Measurements from ENCODE around the gene MEGF6.

The MEGF6 gene, protein sequence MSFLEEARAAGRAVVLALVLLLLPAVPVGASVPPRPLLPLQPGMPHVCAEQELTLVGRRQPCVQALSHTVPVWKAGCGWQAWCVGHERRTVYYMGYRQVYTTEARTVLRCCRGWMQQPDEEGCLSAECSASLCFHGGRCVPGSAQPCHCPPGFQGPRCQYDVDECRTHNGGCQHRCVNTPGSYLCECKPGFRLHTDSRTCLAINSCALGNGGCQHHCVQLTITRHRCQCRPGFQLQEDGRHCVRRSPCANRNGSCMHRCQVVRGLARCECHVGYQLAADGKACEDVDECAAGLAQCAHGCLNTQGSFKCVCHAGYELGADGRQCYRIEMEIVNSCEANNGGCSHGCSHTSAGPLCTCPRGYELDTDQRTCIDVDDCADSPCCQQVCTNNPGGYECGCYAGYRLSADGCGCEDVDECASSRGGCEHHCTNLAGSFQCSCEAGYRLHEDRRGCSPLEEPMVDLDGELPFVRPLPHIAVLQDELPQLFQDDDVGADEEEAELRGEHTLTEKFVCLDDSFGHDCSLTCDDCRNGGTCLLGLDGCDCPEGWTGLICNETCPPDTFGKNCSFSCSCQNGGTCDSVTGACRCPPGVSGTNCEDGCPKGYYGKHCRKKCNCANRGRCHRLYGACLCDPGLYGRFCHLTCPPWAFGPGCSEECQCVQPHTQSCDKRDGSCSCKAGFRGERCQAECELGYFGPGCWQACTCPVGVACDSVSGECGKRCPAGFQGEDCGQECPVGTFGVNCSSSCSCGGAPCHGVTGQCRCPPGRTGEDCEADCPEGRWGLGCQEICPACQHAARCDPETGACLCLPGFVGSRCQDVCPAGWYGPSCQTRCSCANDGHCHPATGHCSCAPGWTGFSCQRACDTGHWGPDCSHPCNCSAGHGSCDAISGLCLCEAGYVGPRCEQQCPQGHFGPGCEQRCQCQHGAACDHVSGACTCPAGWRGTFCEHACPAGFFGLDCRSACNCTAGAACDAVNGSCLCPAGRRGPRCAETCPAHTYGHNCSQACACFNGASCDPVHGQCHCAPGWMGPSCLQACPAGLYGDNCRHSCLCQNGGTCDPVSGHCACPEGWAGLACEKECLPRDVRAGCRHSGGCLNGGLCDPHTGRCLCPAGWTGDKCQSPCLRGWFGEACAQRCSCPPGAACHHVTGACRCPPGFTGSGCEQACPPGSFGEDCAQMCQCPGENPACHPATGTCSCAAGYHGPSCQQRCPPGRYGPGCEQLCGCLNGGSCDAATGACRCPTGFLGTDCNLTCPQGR (N-terminal part only)

DNA sequence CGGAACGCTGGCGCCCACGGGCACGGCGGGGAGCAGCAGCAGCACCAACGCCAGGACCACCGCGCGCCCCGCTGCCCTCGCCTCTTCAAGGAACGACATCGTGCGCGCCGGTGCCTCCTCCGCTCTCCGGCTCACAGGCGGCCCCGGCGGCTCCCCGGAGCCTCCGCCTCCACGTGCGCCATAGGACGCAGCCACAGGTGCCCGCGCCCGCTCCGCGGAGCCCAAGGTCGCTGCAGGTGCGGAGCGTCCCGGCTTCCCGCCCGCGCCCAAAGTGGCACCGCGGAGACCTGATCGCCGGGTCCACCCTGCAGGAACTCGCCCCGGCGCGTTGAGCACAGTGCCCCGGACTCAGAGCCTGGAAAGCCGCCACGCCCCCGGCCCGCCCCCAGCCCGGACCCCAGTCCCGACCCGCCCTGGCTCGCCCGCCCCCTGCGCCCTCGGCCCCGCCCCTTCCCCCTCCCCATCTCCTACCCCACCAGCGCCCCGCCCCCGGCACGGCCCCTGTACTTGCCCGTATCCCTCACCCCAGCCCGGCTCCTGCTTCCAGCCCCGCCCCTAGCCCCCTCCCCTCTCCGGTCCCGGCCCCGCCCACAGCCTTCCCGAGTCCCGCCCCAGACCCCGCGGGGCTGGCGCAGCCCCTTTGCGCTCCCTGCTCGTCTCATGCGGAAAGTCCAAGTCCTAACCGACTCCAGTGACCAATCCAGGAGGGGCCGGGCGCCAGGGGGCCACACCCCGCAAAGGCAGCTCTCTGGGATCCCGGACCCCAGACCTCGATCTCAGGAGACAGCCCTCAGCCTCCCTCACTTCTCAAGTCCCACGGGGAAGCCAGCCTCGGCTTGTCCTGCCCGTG is at the start of gene MEGF6:
Gene MEGF6, minus strand, starts transcription at position 339 of the 850 bp plus-strand sequence. Its CDS starts 240 bp downstream, at position 99.
- DNase-seq = peak; percentile 56

DNA sequence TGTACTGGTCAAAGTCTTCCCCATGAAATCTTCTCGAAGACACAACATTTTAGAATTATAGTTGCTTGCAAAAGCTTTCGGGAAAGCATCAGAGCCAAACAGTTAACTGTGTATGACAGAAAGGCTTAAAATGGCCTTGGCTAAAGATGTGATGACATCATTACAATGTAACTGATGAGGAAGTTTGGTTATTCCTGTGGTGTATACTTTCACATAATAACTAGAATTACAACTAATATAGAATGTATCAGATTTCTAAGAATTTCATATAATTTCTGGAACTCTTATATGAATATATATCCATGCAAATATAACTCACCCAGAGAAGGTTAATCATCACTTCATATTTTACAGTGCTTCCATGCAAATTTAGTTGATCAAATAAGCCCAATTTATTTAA is 49.4 kb upstream of the MEGF6 start:
- DNase-seq = no peak

DNA sequence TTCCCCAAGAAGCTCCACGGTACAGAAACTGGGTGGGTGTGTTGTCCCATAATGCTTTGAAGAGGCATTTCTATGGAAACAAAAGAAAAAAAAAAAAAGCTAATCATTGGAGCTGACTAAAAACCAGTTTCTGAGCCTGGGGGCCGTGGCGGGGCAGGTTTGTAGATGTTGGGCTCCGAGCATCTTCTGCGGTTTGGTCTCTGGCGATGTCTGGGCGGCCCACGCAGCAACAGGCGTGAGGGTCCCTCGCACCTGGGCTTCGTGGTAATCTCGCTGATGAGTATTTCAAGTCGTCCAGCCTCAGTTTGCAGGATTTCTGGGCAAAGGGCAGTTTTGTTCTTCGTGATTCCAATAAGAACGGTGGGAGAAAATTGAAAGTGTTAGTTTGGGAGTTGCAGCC is 47.8 kb upstream of the MEGF6 start:
- no peak for DNase-seq

DNA sequence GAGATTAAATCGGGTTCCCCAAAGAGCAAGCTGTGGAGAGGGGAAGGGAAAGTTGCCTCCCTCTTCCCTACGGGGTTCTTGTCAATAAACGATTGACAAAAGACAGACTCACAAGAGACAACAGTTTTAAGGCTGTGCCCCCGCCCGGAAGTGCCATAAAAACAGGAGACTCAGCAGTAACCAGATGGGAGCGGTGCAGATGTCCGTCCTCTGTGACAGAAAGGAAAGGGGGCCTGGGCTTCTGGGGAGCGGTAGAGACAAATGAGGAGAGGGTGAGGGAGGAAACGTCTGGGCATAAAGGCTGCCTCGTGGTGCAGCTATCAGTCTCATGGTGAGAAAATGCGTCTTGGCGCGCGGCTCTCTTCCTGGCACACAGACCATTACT is 46.9 kb upstream of the MEGF6 start:
- no peak for DNase-seq

DNA sequence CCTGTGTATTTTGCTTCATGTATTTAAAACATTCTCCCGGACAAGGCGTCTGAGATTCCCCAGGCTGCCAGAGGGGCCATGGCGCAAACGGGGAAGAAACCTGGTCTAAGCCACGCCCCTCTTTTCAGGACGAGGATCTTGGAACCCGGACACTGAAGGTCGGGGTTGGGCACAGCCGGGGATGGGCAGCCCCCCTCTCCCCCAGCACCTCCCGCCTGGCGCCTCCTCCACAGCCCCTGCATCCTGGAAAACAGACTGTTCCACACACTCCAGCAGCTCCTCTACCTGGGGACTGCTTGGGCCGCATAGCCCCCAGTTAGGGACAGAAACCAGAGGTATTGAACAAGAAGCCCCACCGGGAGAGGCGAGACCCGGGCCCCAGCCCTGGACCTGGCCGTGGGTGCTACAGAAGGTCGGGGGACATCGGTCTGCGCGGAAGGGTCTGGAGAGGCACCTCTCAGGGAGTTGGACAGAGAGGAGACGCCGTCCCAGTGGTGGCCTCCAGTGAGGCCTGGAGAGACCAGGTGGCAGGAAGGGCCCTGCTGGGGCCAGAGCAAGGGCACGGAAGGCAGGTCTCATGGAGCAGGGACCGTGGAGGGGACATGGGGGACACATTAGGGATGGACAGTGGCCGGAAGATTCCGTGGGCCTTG is 46.4 kb upstream of the MEGF6 start:
- no peak for DNase-seq

DNA sequence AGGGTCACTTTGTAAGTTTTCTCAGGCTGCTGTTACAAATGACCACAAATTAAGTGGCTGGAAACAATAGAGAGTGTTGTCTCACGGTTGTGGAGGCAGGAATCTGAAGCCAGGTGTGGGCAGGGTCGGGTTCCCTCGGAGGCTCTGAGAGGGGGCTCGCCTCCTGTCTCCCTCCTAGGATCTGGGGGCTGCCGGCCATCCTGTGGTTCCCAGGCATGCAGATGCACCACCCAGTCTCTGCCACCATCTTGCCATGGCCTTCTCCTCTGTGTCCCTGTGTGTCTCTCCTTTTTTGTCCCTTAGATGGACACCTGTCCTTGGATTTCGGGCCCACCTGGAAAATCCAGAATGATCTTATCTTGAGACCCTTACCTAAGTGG is 45.8 kb upstream of the MEGF6 start:
- no peak for DNase-seq

DNA sequence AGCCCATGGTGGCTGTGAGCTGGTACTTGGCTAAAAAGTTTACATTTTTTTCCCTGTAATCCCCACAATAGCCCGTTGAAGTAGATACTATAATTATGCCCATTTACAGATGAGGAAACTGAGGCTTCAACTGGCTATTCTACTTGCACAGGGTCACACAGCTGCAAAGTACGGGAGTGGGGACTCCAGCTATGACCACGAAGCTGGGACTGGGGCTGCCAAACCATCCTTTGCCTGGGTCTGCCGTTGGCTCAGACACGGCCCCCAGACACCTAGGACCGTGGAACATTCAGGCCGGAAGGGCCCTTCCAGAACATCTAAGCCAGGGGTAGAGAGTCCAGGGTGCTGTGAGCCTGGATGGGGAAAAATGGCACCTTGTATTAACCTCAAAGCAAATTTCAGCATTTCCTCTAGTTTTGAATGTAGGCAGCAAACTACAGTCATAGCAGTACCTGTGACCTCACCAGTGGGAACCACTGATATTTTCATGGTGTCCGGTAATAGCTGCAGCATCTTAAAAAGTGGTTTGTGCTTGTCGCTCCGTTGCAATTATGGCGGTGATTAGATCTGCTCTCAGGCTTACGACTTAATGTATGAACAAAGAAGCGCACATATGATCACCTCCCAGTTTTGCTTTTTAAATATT is 45.3 kb upstream of the MEGF6 start:
- DNase-seq = no peak

DNA sequence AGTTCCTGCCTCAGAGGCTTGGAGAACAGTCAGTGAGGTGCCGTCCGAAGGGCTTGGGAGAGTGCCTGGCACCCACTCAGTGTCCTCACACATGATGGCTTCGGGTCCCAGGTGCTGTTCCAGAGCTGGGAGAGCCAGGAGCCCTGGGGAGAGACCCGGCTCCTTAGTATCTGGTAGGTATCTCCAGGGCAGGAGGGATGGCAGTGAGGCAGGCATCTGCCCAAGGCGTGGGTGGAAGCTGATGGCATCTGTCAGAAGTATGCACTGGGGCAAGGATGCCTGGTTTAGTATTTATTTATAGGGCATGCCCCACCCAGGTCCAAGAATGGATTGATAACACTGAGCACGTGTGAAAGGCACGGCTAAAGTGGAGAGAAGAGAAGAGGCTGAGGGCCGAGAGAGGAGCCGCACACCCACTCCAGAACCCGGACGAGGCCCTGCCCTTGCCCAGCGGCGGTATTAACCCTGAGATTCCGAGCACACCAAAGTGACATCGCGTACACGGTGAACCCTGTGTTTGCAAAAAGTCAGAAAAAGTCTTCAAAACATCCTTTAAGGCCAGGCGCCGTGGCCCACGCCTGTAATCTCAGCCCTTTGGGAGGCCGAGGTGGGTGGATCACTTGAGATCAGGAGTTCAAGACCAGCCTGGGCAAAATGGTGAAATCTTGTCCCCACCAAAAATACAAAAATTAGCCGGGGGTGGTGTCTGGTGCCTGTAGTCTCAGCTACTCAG is 43.4 kb upstream of the MEGF6 start:
- no peak for DNase-seq

DNA sequence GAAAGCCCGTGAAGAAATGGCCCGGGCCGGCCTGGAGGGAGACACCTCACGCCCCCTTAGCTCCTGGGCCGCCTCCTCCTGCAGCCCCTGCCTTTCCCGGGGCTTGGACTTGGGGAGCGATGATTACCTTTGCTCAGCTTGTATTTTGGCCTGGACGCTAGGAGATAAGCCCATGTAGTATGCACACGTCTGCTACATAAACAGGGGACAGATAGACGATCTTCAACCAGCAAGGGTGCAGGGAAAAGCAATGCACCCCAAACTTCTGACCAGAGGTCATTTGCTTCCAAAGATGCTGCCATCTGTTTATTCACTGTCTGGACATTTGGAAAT is 41.9 kb upstream of the MEGF6 start:
- DNase-seq = no peak

DNA sequence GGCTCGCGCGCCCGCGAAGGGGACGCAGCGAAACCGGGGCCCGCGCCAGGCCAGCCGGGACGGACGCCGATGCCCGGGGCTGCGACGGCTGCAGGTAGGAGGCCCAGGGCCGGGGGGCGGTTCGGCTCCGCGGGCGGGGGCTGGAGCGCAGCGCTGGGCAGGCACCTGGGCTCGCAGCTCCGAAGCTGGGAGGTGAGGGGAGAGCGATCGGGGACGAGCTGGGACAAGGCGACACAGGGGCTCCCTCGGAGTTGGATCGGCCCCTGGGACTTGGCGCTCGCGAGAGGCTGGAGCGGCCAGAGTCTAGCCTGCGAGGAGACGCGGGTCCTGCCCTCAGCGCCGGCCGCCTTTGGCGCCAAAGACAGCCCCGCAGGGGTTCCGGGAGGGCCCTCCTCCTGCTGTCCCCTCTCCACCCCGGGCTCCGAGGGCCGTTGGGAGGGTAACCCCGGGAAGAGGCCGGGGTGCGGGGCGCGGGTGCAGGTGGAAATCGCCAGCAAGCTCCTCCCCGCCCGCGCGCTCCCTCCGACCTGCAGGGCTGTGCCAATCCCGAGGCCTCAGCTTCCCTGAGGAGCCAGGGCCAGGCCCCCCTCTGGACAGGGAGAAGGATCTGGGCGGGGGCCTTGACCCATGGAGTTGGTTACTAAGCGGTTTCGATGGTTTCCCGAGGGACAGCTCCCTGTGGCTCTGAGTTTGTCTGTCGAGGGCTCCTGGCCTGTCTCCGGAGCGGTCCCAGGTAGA is 41.4 kb upstream of the MEGF6 start:
- no peak for DNase-seq

DNA sequence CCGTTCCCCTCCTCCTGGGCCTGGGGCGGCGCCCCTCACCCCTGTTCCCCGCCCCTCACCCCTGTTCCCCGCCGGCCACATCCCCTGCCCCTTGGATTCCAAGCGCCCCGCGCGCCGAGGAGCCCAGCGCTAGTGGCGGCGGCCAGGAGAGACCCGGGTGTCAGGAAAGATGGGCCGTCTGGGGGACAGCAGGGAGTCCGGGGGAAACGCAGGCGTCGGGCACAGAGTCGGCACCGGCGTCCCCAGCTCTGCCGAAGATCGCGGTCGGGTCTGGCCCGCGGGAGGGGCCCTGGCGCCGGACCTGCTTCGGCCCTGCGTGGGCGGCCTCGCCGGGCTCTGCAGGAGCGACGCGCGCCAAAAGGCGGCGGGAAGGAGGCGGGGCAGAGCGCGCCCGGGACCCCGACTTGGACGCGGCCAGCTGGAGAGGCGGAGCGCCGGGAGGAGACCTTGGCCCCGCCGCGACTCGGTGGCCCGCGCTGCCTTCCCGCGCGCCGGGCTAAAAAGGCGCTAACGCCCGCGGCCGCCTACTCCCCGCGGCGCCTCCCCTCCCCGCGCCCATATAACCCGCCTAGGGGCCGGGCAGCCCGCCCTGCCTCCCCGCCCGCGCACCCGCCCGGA is 40.7 kb upstream of the MEGF6 start, which contains the start of gene TP73:
Gene TP73, plus strand, starts transcription at position 587 of the 618 bp plus-strand sequence. CDS start 29,850 bp downstream, outside the sequence.
- no peak for DNase-seq

DNA sequence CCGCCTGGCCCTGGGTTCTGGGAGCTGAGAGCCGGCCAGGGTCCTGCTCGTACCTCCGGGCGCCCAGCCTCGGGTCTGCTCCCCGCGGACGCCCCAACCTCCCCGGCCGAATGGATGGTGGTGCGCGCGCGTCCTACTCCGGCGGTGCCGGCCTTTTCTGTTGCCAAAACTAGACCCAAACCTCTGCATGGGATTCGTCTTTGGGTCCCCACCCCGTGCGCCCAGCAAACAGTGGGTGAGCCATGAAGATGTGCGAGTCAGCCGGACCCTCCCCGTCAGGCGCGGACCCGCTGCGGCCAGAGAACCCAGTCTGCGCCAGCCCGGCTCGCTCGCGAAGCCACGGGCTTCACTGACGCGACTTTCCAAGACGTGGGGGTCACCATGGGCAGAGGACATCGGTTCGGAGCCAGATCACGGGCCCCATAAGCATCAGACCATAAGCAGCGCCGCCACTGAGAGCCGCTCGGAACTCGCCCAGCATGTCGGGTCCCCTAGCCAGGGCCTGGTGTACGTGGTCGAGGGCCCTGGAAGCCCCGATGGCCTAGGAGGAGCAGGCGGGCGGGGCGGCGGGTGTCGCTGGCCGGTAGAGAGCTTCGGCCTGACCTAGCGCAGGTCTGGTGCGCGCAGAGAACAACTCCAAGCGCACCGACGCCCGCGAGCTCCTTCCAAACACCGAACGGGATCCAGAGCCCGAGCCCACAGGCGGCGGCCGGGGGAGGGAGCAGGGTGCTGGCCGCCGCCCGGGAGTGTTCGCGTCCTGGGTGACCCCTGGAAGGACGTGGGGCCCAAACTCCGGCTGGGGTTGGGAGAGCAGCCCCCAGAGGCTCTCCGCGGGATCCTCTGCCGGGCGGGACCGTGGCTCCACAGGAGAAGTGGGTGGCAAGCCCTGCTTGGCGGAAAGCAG is 40.0 kb upstream of the MEGF6 start:
- DNase-seq = no peak

DNA sequence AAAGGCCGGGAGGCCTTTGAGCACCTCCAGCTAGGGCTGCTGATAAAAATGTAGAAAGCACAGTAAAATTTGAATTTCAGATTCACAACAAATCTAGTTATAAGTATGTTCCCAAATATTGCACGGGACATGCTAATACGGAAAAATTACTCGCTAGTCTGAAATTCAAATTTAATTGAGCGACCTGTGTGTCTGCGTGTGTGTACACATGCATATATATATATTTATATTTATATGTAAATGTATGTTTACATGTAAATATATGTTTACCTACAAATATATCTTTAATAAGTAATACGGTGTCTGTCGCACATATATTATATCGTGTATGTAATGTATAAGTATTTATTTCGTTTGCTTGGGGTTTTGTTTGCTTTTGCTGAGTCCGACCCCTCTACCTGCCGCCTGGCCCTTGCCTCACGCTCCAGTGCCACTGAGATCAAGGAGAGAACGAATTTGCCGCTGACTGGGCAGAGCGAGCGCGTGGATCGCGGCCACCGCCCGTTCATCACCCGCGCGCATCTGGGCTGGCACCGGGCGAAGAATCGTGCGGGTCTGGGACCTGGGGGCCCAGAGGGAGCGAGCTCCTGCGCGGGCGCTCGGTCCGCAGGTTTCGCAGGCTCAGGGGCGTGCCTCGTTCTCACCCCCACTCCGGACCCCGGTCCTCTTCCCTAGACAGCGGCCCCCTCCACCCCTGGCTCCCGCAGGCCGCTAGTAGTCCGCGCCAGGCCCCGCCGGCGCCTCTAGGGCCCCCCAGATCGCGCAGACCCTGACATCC is 39.1 kb upstream of the MEGF6 start:
- no peak for DNase-seq

DNA sequence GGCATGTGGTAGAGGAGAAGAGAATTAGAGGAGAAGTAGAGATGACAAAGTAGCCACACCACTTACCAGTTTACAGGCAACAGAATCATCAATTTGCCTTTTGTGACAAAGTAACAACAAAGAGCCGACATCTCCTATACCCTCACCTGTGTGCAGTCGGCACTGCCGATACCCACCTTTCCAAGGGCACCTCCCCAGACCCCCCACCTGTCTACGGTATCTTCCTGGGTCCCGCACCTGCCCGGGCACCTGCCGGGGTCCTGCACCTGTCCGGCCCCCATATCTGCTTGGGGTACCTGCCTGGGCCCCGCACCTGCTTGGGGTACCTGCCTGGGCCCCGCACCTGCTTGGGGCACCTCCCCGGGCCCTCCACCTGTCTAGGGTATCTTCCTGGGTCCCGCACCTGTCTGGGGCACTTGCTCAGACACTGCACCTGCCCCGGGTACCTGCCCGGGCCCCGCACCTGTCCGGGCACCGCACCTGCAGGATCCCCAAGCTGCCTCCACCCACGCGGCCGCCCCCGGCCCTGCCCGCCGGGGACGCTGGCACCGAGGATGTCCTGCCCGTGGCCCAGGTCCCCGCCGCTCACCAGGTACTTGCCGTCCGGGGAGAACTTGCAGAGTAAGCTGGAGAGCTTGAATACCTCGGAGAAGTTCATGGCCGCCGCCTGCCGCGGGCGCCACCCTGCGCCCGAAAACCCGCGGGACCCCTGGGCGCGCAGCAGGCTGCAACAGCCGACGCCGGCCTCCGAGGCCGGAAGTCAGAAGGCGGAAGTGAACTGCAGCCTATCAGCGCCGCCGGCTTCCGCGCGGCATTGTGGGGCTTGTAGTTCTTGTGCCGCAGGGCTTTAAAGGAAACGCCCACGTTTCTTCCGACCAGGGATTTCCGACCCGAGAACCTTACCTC is 38.3 kb upstream of the MEGF6 start, which contains the start of gene WRAP73:
Gene WRAP73, minus strand, starts transcription at position 762 of the 906 bp plus-strand sequence. Its CDS starts 104 bp downstream, at position 658.
- DNase-seq = peak; percentile 82

DNA sequence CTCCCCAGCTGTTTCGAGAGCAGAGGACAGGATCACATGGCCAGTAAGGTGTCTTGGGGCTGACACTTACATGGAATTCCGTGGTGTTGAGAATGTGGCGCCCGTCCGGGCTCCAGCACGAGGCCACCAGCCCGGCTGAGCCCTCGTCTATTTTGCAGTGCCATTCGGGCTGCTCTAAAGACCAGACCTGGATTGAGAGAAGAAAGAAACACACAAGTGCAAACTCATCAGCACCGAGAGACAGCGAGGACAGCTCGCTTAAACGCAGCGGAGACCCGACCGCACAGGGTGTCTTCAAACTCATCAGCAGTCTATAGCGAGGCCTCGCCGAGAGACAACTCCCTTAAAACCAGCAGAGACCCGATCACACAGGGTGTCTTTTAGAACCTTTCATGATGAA is 35.3 kb upstream of the MEGF6 start:
- no peak for DNase-seq

Data from NCI-H1694 (cell line).